Liver (tissue), 9 donors: ENCODE measurements around the gene SLC22A5. TPM values are rescaled to one million over a fixed set of nuclear protein-coding genes. Genes with fewer than 3 reads are reported as not detected.

Experiments
- DNase-seq: peaks from one replicate; pipeline ENCODE4 v3.0.0-alpha.2; 2017; ENCODE audit warnings: low spot score
- H3K27ac ChIP-seq, 2 donors: one replicate each; pipeline ENCODE4 v1.7.0; 2013; ENCODE audit warnings: inconsistent platforms in 2 of 2, low read length in 2 of 2, control low read depth in 1 of 2, low read depth in 1 of 2, mild to moderate bottlenecking in 1 of 2
- H3K27me3 ChIP-seq, 4 donors: one replicate each; pipeline versions ENCODE4 v1.6.1 to v1.7.0; 2013; ENCODE audit warnings: low read length in 3 of 4, inconsistent platforms in 1 of 4, mild to moderate bottlenecking in 1 of 4, moderate library complexity in 1 of 4; ENCODE audit not compliant: control insufficient read depth in 4 of 4, insufficient read depth in 4 of 4
- H3K36me3 ChIP-seq, 4 donors: one replicate each; pipeline versions ENCODE4 v1.6.1 to v1.7.0; 2013; ENCODE audit warnings: low read length in 3 of 4, mild to moderate bottlenecking in 3 of 4, low read depth in 1 of 4, moderate library complexity in 1 of 4; ENCODE audit not compliant: control insufficient read depth in 4 of 4, insufficient read depth in 3 of 4
- H3K4me1 ChIP-seq, 4 donors: one replicate each; pipeline versions ENCODE4 v1.6.1 to v1.7.0; 2013; ENCODE audit warnings: low read length in 3 of 4, mild to moderate bottlenecking in 3 of 4, moderate library complexity in 1 of 4; ENCODE audit not compliant: control insufficient read depth in 4 of 4, insufficient read depth in 4 of 4
- H3K4me3 ChIP-seq, 3 donors: one replicate each; pipeline versions ENCODE4 v1.6.1 to v1.7.0; 2013; ENCODE audit warnings: low read length in 3 of 3, control low read depth in 1 of 3, low read depth in 1 of 3, mild to moderate bottlenecking in 1 of 3
- H3K9ac ChIP-seq, 2 donors: one replicate each; pipeline ENCODE4 v1.7.0; 2013; ENCODE audit warnings: low read length in 2 of 2, mild to moderate bottlenecking in 2 of 2, moderate library complexity in 2 of 2, control low read depth in 1 of 2, low read depth in 1 of 2
- H3K9me3 ChIP-seq, 4 donors: one replicate each; pipeline versions ENCODE4 v1.6.1 to v1.7.0; 2013; ENCODE audit warnings: low read length in 3 of 4; ENCODE audit not compliant: control insufficient read depth in 4 of 4
- EGR1 ChIP-seq, 2 donors: IDR thresholded peaks; 2 replicates each; pipeline ENCODE4 v1.6.1; 2016 to 2018; ENCODE audit warnings: antibody characterized with exemption in 2 of 2, low read depth in 2 of 2
- FOXA2 ChIP-seq: IDR thresholded peaks from 2 replicates; pipeline ENCODE4 v1.6.1; 2016; ENCODE audit warnings: antibody characterized with exemption
- GABPA ChIP-seq, 2 donors: IDR thresholded peaks in 1 of 2; conservative IDR thresholded peaks in 1 of 2; 2 replicates each; pipeline ENCODE4 v1.6.1; 2016; ENCODE audit warnings: antibody characterized with exemption in 2 of 2, mild to moderate bottlenecking in 1 of 2, moderate library complexity in 1 of 2
- HNF4A ChIP-seq, 2 donors: conservative IDR thresholded peaks; 2 replicates each; pipeline ENCODE4 v1.6.1; 2016; ENCODE audit warnings: antibody characterized with exemption in 2 of 2, mild to moderate bottlenecking in 2 of 2
- JUND ChIP-seq, 2 donors: IDR thresholded peaks; 2 replicates each; pipeline ENCODE4 v1.6.1; 2016; ENCODE audit warnings: antibody characterized with exemption in 2 of 2
- NR2F2 ChIP-seq: IDR thresholded peaks from 2 replicates; pipeline ENCODE4 v1.6.1; 2016; ENCODE audit warnings: antibody characterized with exemption
- RXRA ChIP-seq, 2 donors: IDR thresholded peaks; 2 replicates each; pipeline ENCODE4 v1.6.1; 2017 to 2018; ENCODE audit warnings: antibody characterized with exemption in 2 of 2, mild to moderate bottlenecking in 1 of 2
- SP1 ChIP-seq: IDR thresholded peaks from 2 replicates; pipeline ENCODE4 v1.6.1; 2018; ENCODE audit warnings: antibody characterized with exemption, mild to moderate bottlenecking
- YY1 ChIP-seq: IDR thresholded peaks from 2 replicates; pipeline ENCODE4 v1.6.1; 2016; ENCODE audit warnings: antibody characterized with exemption, mild to moderate bottlenecking
- WGBS: extraction: QIAGEN DNeasy Blood & Tissue Kit; methylation state at CpG from one replicate; pipeline ENCODE4 v1.1.7; 2013; 5-methylcytosine and 5-hydroxymethylcytosine counted together
- polyA plus RNA-seq, 2 donors: library from polyadenylated mRNA; stranded (reverse) in 1 of 2; unstranded in 1 of 2; fragments of 200-250 nt in 1 of 2; fragments of >200 nt in 1 of 2; fragmentation: Nextera tagmentation in 1 of 2; extraction: Ambion mirVana in 1 of 2; gene quantifications; one replicate each; pipeline versions ENCODE4 v1.2.1 to v1.2.3, GENCODE V29; 2013 to 2015
- total RNA-seq, 2 donors: library from RNA; depleted of rRNA; stranded (reverse); fragments of >200 nt; gene quantifications; one replicate each; pipeline ENCODE4 v1.2.3, GENCODE V29; 2014
- TF ChIP-seq, protein P1 (sequence below): IDR thresholded peaks from 2 replicates; pipeline ENCODE4 v1.6.1; 2016; ENCODE audit warnings: antibody characterized with exemption
- TF ChIP-seq, protein P2 (sequence below): fragments of 150-350 bp; IDR thresholded peaks from 2 replicates; pipeline ENCODE4 v1.5.1; 2017; ENCODE audit warnings: improper control_type of control experiment, low read depth, low read length; ENCODE audit not compliant: missing input control
- TF ChIP-seq, protein P3 (sequence below): IDR thresholded peaks from 2 replicates; pipeline ENCODE4 v1.6.1; 2016; ENCODE audit warnings: antibody characterized with exemption
- donor health status: healthy.
- donor health status: healthy.
- donor health status: healthy.
- donor health status: healthy.
- donor health status: healthy.

SLC22A5 gene
- total and polyA plus RNA-seq, 4 donors, result 3.4 to 12.7 (median 8.5) TPM

DNA sequence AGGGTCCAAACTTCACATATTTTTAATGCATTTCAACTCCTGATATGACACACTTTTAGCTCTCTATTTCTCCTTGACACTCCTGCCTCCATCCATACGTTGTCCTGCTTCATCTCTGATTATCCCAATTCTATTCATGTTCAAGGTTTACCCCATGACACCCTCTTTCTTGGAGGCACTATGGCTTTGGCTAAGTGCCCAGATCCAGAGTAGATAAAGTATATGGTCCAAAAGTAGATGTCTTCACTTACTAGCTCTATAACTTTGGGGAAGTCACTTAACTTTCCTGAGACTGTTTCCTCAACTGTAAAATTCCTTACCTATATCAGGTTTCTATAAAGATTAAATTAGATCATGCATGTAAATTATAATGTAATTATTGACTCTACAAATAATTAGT lies 36.1 kb downstream of the SLC22A5 start:
- 76% methylated on average over 1 of the region's 1 CpG for WGBS
- Histone ChIP-seq H3K4me1 (peaks cover 7 to 25% (median 22%) of the 10 kb centered on the region in 4 donors), H3K9ac (no peak overlapping the region), H3K9me3 (no peaks in the 10 kb centered on the region), H3K27ac (no peak overlapping the region), H3K36me3 (no peaks in the 10 kb centered on the region), H3K4me3 (no peak overlapping the region), H3K27me3 (no peaks in the 10 kb centered on the region)
- DNase-seq, result peak; percentile 4
- no peak for TF ChIP-seq HNF4A (conservative IDR thresholded peaks at IDR 0.05)

DNA sequence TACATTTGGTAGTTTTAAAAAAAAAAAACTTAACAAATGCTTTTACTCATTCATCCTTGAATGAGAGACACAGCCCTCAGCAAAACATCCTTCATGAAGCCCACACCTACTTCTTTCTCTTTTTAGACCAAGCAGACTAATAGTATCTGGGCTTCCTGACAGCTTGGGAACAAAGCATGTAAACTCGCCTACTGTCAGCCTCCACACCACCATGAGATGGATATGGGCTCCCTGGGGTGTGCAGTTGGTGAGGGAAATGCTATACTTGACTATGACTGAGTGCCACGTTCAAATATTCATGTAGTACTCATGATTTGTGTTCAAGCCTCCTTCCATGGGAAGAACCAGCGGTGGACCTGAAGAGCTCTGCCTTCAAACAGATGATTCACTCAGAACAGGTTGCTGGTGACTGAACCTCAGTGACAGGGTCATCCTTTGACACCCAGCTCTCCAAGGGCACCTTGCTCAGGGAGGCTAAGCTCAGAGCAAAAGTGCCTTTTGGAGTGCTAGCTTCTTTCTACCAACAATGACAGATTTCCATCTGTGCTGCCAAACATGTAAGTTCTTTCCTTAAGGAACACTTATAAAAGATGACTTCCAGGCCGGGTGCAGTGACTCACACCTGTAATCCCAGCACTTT lies 36.8 kb downstream of the SLC22A5 start:
- Histone ChIP-seq H3K36me3 (no peaks in the 10 kb centered on the region), H3K9me3 (no peaks in the 10 kb centered on the region), H3K4me1 (peaks cover 7 to 27% (median 23%) of the 10 kb centered on the region in 4 donors), H3K27me3 (no peaks in the 10 kb centered on the region), H3K9ac (no peak overlapping the region), H3K27ac (no peak overlapping the region), H3K4me3 (no peak overlapping the region)
- peak; percentile 12 for DNase-seq
- no peak for TF ChIP-seq NR2F2
- no peak for TF ChIP-seq FOXA2
- no peak for TF ChIP-seq HNF4A (conservative IDR thresholded peaks at IDR 0.05)
- no peak for TF ChIP-seq JUND (IDR thresholded peaks at IDR 0.05)
- no peak for TF ChIP-seq RXRA (IDR thresholded peaks at IDR 0.05)
- no peak for TF ChIP-seq YY1
- TF ChIP-seq, protein P1, sequence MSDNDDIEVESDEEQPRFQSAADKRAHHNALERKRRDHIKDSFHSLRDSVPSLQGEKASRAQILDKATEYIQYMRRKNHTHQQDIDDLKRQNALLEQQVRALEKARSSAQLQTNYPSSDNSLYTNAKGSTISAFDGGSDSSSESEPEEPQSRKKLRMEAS, result no peak
- no peak for TF ChIP-seq SP1
- TF ChIP-seq, protein P2, sequence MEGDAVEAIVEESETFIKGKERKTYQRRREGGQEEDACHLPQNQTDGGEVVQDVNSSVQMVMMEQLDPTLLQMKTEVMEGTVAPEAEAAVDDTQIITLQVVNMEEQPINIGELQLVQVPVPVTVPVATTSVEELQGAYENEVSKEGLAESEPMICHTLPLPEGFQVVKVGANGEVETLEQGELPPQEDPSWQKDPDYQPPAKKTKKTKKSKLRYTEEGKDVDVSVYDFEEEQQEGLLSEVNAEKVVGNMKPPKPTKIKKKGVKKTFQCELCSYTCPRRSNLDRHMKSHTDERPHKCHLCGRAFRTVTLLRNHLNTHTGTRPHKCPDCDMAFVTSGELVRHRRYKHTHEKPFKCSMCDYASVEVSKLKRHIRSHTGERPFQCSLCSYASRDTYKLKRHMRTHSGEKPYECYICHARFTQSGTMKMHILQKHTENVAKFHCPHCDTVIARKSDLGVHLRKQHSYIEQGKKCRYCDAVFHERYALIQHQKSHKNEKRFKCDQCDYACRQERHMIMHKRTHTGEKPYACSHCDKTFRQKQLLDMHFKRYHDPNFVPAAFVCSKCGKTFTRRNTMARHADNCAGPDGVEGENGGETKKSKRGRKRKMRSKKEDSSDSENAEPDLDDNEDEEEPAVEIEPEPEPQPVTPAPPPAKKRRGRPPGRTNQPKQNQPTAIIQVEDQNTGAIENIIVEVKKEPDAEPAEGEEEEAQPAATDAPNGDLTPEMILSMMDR, result no peak
- 93% methylated on average over 4 of the region's 4 CpGs for WGBS

DNA sequence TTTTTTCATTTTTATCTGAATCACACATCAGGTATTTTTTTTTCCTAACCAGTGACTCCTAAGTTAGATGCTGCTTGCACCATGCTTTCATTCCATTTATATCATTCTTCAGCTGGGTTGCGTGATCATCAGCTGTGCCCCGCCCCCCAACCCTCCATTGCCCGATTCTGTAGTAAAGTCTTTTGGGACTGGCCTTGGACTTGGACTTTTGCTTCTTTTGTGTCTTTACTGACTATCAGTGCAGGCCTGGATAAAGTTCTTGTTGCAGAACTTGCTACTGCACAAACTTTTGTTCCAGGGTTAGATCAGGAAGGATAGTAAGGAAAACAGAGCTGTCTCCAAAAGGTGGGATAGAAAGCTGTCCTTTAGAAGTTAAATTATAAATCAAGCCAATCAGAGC lies 38.5 kb downstream of the SLC22A5 start:
- Histone ChIP-seq H3K27me3 (no peaks in the 10 kb centered on the region), H3K9ac (no peak overlapping the region), H3K36me3 (no peaks in the 10 kb centered on the region), H3K4me3 (no peak overlapping the region), H3K9me3 (no peaks in the 10 kb centered on the region), H3K27ac (peak overlapping the region; percentile 72 to 99), H3K4me1 (peaks cover 9 to 38% (median 29%) of the 10 kb centered on the region in 4 donors)
- TF ChIP-seq, protein P3, sequence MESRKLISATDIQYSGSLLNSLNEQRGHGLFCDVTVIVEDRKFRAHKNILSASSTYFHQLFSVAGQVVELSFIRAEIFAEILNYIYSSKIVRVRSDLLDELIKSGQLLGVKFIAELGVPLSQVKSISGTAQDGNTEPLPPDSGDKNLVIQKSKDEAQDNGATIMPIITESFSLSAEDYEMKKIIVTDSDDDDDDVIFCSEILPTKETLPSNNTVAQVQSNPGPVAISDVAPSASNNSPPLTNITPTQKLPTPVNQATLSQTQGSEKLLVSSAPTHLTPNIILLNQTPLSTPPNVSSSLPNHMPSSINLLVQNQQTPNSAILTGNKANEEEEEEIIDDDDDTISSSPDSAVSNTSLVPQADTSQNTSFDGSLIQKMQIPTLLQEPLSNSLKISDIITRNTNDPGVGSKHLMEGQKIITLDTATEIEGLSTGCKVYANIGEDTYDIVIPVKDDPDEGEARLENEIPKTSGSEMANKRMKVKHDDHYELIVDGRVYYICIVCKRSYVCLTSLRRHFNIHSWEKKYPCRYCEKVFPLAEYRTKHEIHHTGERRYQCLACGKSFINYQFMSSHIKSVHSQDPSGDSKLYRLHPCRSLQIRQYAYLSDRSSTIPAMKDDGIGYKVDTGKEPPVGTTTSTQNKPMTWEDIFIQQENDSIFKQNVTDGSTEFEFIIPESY, result no peak
- TF ChIP-seq RXRA (IDR thresholded peaks at IDR 0.05), result no peak
- TF ChIP-seq GABPA (IDR thresholded peaks at IDR 0.05 in 1 of 2, conservative IDR thresholded peaks at IDR 0.05 in 1 of 2), result no peak
- no peak for TF ChIP-seq EGR1 (IDR thresholded peaks at IDR 0.05; ENCODE audit: low read depth in 2 of 2)
- peak; percentile 10 for DNase-seq
- WGBS, result 75% methylated on average over 3 of the region's 3 CpGs
